ENCODE data around the gene MRPS34.
A peak's percentile ranks its signal among the peaks of the same experiment; 100 is the strongest.
"Not testable (repeated sequence)": the region's sequence is repeated elsewhere in the genome, so short reads cannot be mapped to it uniquely, and the experiment has no call there.

MRPS34 gene

GRCh38 chr16:1810106-1810505, 37.2 kb upstream of the MRPS34 start:
- no peak for TF ChIP-seq CTCF (conservative IDR thresholded peaks at IDR 0.05)
- no peak overlapping the region for H3K27ac ChIP-seq

- no peak overlapping the region for H3K27ac ChIP-seq
- no peak for TF ChIP-seq CTCF (conservative IDR thresholded peaks at IDR 0.05)
Observed at GRCh38 chr16:1809281-1809801, 36.4 kb upstream of the MRPS34 start.

- H3K27ac ChIP-seq = no peak overlapping the region
- no peak for TF ChIP-seq CTCF (conservative IDR thresholded peaks at IDR 0.05)
Observed at GRCh38 chr16:1808691-1809090, 35.8 kb upstream of the MRPS34 start.

GRCh38 chr16:1807626-1808025, 34.7 kb upstream of the MRPS34 start:
- TF ChIP-seq CTCF (conservative IDR thresholded peaks at IDR 0.05) = no peak
- H3K27ac ChIP-seq = no peak overlapping the region

GRCh38 chr16:1800701-1801100, 27.8 kb upstream of the MRPS34 start:
- peak overlapping the region; percentile 20; the same call in 1 of the 2 replicates for H3K27ac ChIP-seq
- TF ChIP-seq CTCF (conservative IDR thresholded peaks at IDR 0.05) = no peak

GRCh38 chr16:1799263-1799662, 26.3 kb upstream of the MRPS34 start:
- not testable (repeated sequence) for H3K27ac ChIP-seq

GRCh38 chr16:1794908-1795666, 22.2 kb upstream of the MRPS34 start:
- H3K27ac ChIP-seq = no peak overlapping the region
- TF ChIP-seq CTCF (conservative IDR thresholded peaks at IDR 0.05) = no peak

- H3K27ac ChIP-seq = no peak overlapping the region
- no peak for TF ChIP-seq CTCF (conservative IDR thresholded peaks at IDR 0.05)
Observed at GRCh38 chr16:1794221-1794871, 21.4 kb upstream of the MRPS34 start.

Data from VCaP (cell line).